Measurements from ENCODE around the gene DUSP8. TPM values are rescaled to one million over a fixed set of nuclear protein-coding genes. Genes with fewer than 3 reads are reported as not detected.
A peak's percentile ranks its signal among the peaks of the same experiment; 100 is the strongest.
"Not testable (repeated sequence)": the region's sequence is repeated elsewhere in the genome, so short reads cannot be mapped to it uniquely, and the experiment has no call there.

The DUSP8 gene
- total RNA-seq, 1 donor from 2014 or later = 0.52 TPM

DNA sequence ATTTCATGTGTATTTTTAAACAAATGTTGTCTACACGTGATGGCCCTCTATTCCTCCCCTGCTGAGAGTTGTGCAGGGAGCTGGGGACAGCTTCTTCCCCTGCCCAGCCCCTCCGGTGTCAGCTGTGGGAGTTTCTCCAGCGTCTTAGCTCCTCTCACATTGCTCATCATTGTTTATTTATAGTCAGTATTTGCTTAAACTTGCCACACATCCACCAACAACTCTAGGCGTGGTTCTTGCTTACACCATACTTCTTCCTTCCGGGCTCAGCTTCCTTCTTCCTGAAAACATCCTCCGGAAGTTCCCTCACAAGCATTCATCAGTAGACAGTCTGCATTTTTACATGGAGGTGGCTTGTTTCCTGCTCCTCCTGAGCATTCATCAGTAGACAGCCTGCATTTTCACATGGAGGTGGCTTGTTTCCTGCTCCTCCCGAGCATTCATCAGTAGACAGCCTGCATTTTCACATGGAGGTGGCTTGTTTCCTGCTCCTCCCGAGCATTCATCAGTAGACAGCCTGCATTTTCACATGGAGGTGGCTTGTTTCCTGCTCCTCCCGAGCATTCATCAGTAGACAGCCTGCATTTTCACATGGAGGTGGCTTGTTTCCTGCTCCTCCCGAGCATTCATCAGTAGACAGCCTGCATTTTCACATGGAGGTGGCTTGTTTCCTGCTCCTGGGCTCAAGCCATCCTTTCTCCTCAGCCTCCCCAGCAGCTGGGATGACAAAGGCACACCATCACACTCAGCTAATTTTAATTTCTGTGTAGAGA, 17.3 kb upstream of the DUSP8 start:
- H3K9me3 ChIP-seq (ENCODE audit: control insufficient read depth in 3 of 3, low read length in 3 of 3); H3K36me3 ChIP-seq (ENCODE audit: control insufficient read depth in 3 of 3, insufficient read depth in 3 of 3, low read length in 3 of 3); H3K27ac ChIP-seq (ENCODE audit: low read depth, low read length); H3K4me3 ChIP-seq (ENCODE audit: low read length in 3 of 3); H3K27me3 ChIP-seq (ENCODE audit: control insufficient read depth in 3 of 3, insufficient read depth in 3 of 3, low read length in 3 of 3); H3K9ac ChIP-seq (ENCODE audit: low read depth in 1 of 3, low read length in 3 of 3): not testable (repeated sequence)
- peaks cover 0 to 22% (median 21%) of the 10 kb centered on the region in 3 donors for H3K4me1 ChIP-seq (ENCODE audit: control insufficient read depth in 3 of 3, insufficient read depth in 3 of 3, low read length in 3 of 3)

DNA sequence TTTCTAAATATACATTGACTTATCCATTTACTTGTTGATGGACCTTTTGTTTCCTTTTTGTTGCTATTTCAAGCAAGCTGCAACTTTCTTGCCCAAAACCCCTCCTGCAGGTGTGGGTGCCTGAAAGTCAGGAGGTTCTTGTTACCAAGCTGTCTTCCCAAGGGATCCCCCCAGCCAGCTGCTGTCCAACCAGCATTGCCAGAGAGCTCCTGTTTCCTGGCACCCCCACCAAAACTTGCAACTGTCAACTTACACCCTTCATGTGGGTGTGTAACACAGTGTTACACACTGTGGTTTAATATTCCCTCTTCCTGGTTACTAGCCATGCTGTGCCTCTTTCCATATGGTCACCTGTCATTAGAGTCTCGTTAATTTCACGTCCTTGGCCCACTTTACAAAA, 14.6 kb upstream of the DUSP8 start:
- Histone ChIP-seq H3K27me3 (ENCODE audit: control insufficient read depth in 3 of 3, insufficient read depth in 3 of 3, low read length in 3 of 3) (no peaks in the 10 kb centered on the region), H3K4me1 (ENCODE audit: control insufficient read depth in 3 of 3, insufficient read depth in 3 of 3, low read length in 3 of 3) (peaks cover 0 to 22% (median 21%) of the 10 kb centered on the region in 3 donors), H3K9ac (ENCODE audit: low read depth in 1 of 3, low read length in 3 of 3) (no peak overlapping the region), H3K36me3 (ENCODE audit: control insufficient read depth in 3 of 3, insufficient read depth in 3 of 3, low read length in 3 of 3) (no peaks in the 10 kb centered on the region), H3K27ac (ENCODE audit: low read depth, low read length) (no peak overlapping the region), H3K9me3 (ENCODE audit: control insufficient read depth in 3 of 3, low read length in 3 of 3) (no peaks in the 10 kb centered on the region), H3K4me3 (ENCODE audit: low read length in 3 of 3) (no peak overlapping the region)

DNA sequence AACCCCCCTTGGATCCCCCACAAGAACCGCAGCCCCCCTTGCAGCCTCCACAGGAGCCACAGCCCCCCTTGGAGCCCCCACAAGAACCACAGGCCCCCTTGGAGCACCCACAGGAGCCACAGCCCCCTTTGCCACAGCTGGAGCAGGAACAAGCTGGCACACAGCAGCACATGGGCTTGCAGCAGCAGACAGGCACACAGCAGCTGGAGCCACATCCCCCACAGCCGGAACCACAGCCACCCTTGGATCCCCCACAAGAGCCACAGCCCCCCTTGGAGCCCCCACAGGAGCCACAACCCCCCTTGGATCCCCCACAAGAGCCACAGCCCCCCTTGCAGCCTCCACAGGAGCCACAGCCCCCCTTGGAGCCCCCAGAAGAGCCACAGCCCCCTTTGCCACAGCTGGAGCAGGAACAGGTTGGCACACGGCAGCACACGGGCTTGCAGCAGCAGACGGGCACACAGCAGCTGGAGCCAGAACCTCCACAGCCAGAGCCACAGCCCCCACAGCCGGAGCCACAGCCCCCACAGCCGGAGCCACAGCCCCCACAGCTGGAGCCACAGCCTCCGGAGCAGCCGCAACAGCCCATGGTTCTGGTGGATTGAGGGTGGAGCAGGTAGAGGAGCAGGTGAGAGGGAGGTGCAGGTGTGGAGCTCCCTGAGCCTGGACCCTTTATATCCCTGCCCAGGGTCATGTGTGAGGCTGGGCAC, 12.7 kb upstream of the DUSP8 start, which contains the start of gene KRTAP5-1:
KRTAP5-1 (minus strand) TSS at position 623 of the 710 bp plus-strand sequence; CDS start at position 589, 34 bp downstream.
- not testable (repeated sequence) for H3K27me3 ChIP-seq (ENCODE audit: control insufficient read depth in 3 of 3, insufficient read depth in 3 of 3, low read length in 3 of 3); H3K36me3 ChIP-seq (ENCODE audit: control insufficient read depth in 3 of 3, insufficient read depth in 3 of 3, low read length in 3 of 3); H3K4me3 ChIP-seq (ENCODE audit: low read length in 3 of 3); H3K9me3 ChIP-seq (ENCODE audit: control insufficient read depth in 3 of 3, low read length in 3 of 3); H3K27ac ChIP-seq (ENCODE audit: low read depth, low read length); H3K9ac ChIP-seq (ENCODE audit: low read depth in 1 of 3, low read length in 3 of 3)
- peaks cover 0 to 18% (median 17%) of the 10 kb centered on the region in 3 donors for H3K4me1 ChIP-seq (ENCODE audit: control insufficient read depth in 3 of 3, insufficient read depth in 3 of 3, low read length in 3 of 3)

DNA sequence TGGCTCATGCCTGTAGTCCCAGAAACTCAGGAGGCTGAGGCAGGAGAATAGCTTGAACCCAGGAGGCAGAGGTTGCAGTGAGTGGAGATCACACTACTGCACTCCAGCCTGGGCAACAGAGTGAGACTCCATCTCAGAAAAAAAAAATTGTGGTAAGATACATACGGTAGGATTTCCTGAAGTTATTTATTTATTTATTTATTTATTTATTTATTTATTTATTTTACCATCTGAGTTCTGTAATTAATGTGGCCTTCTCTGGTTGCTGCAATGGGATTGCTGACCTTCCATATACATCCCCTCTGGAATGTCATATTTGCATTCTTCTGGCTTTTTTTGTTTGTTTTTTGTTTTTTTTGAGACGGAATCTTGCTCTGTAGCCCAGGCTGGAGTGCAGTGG, 10.8 kb upstream of the DUSP8 start:
- not testable (repeated sequence) for H3K9me3 ChIP-seq (ENCODE audit: control insufficient read depth in 3 of 3, low read length in 3 of 3); H3K27ac ChIP-seq (ENCODE audit: low read depth, low read length); H3K36me3 ChIP-seq (ENCODE audit: control insufficient read depth in 3 of 3, insufficient read depth in 3 of 3, low read length in 3 of 3); H3K4me1 ChIP-seq (ENCODE audit: control insufficient read depth in 3 of 3, insufficient read depth in 3 of 3, low read length in 3 of 3); H3K27me3 ChIP-seq (ENCODE audit: control insufficient read depth in 3 of 3, insufficient read depth in 3 of 3, low read length in 3 of 3); H3K4me3 ChIP-seq (ENCODE audit: low read length in 3 of 3); H3K9ac ChIP-seq (ENCODE audit: low read depth in 1 of 3, low read length in 3 of 3)

GRCh38 chr11:1581976-1582375, 9.9 kb upstream of the DUSP8 start:
- Histone ChIP-seq H3K27ac (ENCODE audit: low read depth, low read length) (no peak overlapping the region), H3K9ac (ENCODE audit: low read depth in 1 of 3, low read length in 3 of 3) (no peak overlapping the region), H3K36me3 (ENCODE audit: control insufficient read depth in 3 of 3, insufficient read depth in 3 of 3, low read length in 3 of 3) (no peaks in the 10 kb centered on the region), H3K4me1 (ENCODE audit: control insufficient read depth in 3 of 3, insufficient read depth in 3 of 3, low read length in 3 of 3) (peaks cover 0 to 5% (median 5%) of the 10 kb centered on the region in 3 donors), H3K27me3 (ENCODE audit: control insufficient read depth in 3 of 3, insufficient read depth in 3 of 3, low read length in 3 of 3) (no peaks in the 10 kb centered on the region), H3K9me3 (ENCODE audit: control insufficient read depth in 3 of 3, low read length in 3 of 3) (peaks cover 0 to 4% (median 4%) of the 10 kb centered on the region in 3 donors), H3K4me3 (ENCODE audit: low read length in 3 of 3) (no peak overlapping the region)

GRCh38 chr11:1576825-1577224, 4.8 kb upstream of the DUSP8 start:
- H3K4me1 ChIP-seq (ENCODE audit: control insufficient read depth in 3 of 3, insufficient read depth in 3 of 3, low read length in 3 of 3) = peaks cover 6 to 15% (median 12%) of the 10 kb centered on the region in 3 donors
- no peak overlapping the region for H3K4me3 ChIP-seq (ENCODE audit: low read length in 3 of 3)
- peaks cover 0 to 4% (median 4%) of the 10 kb centered on the region in 3 donors for H3K9me3 ChIP-seq (ENCODE audit: control insufficient read depth in 3 of 3, low read length in 3 of 3)
- no peaks in the 10 kb centered on the region for H3K36me3 ChIP-seq (ENCODE audit: control insufficient read depth in 3 of 3, insufficient read depth in 3 of 3, low read length in 3 of 3)
- H3K27me3 ChIP-seq (ENCODE audit: control insufficient read depth in 3 of 3, insufficient read depth in 3 of 3, low read length in 3 of 3) = peaks cover 0 to 4% (median 0%) of the 10 kb centered on the region in 3 donors
- H3K9ac ChIP-seq (ENCODE audit: low read depth in 1 of 3, low read length in 3 of 3) = no peak overlapping the region
- H3K27ac ChIP-seq (ENCODE audit: low read depth, low read length) = no peak overlapping the region

- not testable (repeated sequence) for H3K9ac ChIP-seq (ENCODE audit: low read depth in 1 of 3, low read length in 3 of 3); H3K27ac ChIP-seq (ENCODE audit: low read depth, low read length); H3K9me3 ChIP-seq (ENCODE audit: control insufficient read depth in 3 of 3, low read length in 3 of 3); H3K36me3 ChIP-seq (ENCODE audit: control insufficient read depth in 3 of 3, insufficient read depth in 3 of 3, low read length in 3 of 3); H3K4me3 ChIP-seq (ENCODE audit: low read length in 3 of 3); H3K27me3 ChIP-seq (ENCODE audit: control insufficient read depth in 3 of 3, insufficient read depth in 3 of 3, low read length in 3 of 3)
- peaks cover 9 to 20% (median 18%) of the 10 kb centered on the region in 3 donors for H3K4me1 ChIP-seq (ENCODE audit: control insufficient read depth in 3 of 3, insufficient read depth in 3 of 3, low read length in 3 of 3)
Observed at GRCh38 chr11:1575756-1576155, 3.7 kb upstream of the DUSP8 start.

GRCh38 chr11:1574933-1575242, 2.8 kb upstream of the DUSP8 start:
- peaks cover 0 to 4% (median 4%) of the 10 kb centered on the region in 3 donors for H3K9me3 ChIP-seq (ENCODE audit: control insufficient read depth in 3 of 3, low read length in 3 of 3)
- no peak overlapping the region for H3K27ac ChIP-seq (ENCODE audit: low read depth, low read length)
- peaks cover 9 to 27% (median 26%) of the 10 kb centered on the region in 3 donors for H3K4me1 ChIP-seq (ENCODE audit: control insufficient read depth in 3 of 3, insufficient read depth in 3 of 3, low read length in 3 of 3)
- H3K36me3 ChIP-seq (ENCODE audit: control insufficient read depth in 3 of 3, insufficient read depth in 3 of 3, low read length in 3 of 3) = no peaks in the 10 kb centered on the region
- no peak overlapping the region for H3K4me3 ChIP-seq (ENCODE audit: low read length in 3 of 3)
- peaks cover 0 to 4% (median 0%) of the 10 kb centered on the region in 3 donors for H3K27me3 ChIP-seq (ENCODE audit: control insufficient read depth in 3 of 3, insufficient read depth in 3 of 3, low read length in 3 of 3)
- H3K9ac ChIP-seq (ENCODE audit: low read depth in 1 of 3, low read length in 3 of 3) = no peak overlapping the region

GRCh38 chr11:1574238-1574932, 2.3 kb upstream of the DUSP8 start:
- H3K9me3 ChIP-seq (ENCODE audit: control insufficient read depth in 3 of 3, low read length in 3 of 3) = peaks cover 0 to 4% (median 4%) of the 10 kb centered on the region in 3 donors
- H3K9ac ChIP-seq (ENCODE audit: low read depth in 1 of 3, low read length in 3 of 3) = peak overlapping the region; percentile 51 to 81 (median 65)
- peaks cover 11 to 32% (median 31%) of the 10 kb centered on the region in 3 donors for H3K4me1 ChIP-seq (ENCODE audit: control insufficient read depth in 3 of 3, insufficient read depth in 3 of 3, low read length in 3 of 3)
- H3K27me3 ChIP-seq (ENCODE audit: control insufficient read depth in 3 of 3, insufficient read depth in 3 of 3, low read length in 3 of 3) = peaks cover 0 to 4% (median 0%) of the 10 kb centered on the region in 3 donors
- H3K36me3 ChIP-seq (ENCODE audit: control insufficient read depth in 3 of 3, insufficient read depth in 3 of 3, low read length in 3 of 3) = no peaks in the 10 kb centered on the region
- H3K27ac ChIP-seq (ENCODE audit: low read depth, low read length) = peak overlapping the region; percentile 81
- H3K4me3 ChIP-seq (ENCODE audit: low read length in 3 of 3) = peak overlapping the region in 2 of 3 donors; percentile 52 to 67
